GM12878 (cell line): ENCODE results near the gene CCDC106. TPM values are rescaled to one million over a fixed set of nuclear protein-coding genes. Genes with fewer than 3 reads are reported as not detected.

ENCODE experiments used
- ATAC-seq: fragments of 200-7000 bp; cut with Tn5 transposase; 3 replicates; pipeline ENCODE4 v1.9.1; 2020; ENCODE audit warnings: mild to moderate bottlenecking, moderate library complexity
- BruUV-seq: library from RNA; stranded (reverse); fragments of 400-500 nt; replicated peaks from 2 replicates; lab custom pipeline; 2021; lab: Mats Ljungman, UMichigan
- CTCF ChIA-PET: fragments of 300-600 bp; sonication (Branson Sonifier 250); formaldehyde crosslinking; extraction: SDS; loops from one replicate; lab custom pipeline; 2021; ENCODE audit warnings: inconsistent platforms; lab: Yijun Ruan, JAX
- POLR2A ChIA-PET: fragments of 350-600 bp; formaldehyde crosslinking; extraction: SDS; loops from one replicate; lab custom pipeline; 2021; ENCODE audit warnings: inconsistent platforms; lab: Charles Lee
- RAD21 ChIA-PET: fragments of 300-600 bp; sonication (Branson Sonifier 250); formaldehyde crosslinking; loops from one replicate; lab custom pipeline; 2023; ENCODE audit warnings: antibody characterized with exemption; ENCODE audit not compliant: unreplicated experiment; lab: Charles Lee
- SMC1A ChIA-PET: fragments of 300-600 bp; sonication (Branson Sonifier 250); formaldehyde crosslinking; loops from one replicate; lab custom pipeline; 2023; ENCODE audit not compliant: unreplicated experiment, uncharacterized antibody; lab: Charles Lee
- DNase-seq: peaks from one replicate; pipeline ENCODE4 v3.0.0-alpha.2; 2011; ENCODE audit warnings: low read depth, low spot score
- FAIRE-seq: peaks from 3 replicates; lab custom pipeline; 2011; peaks lifted over from hg19 to GRCh38; lab: Jason Lieb, UNC
- H2AFZ ChIP-seq: 2 replicates; pipeline ENCODE4 v1.6.0; 2011; ENCODE audit warnings: low read depth, low read length, control low read depth; ENCODE audit not compliant: control insufficient read depth
- H3K27ac ChIP-seq: 2 replicates; pipeline ENCODE4 v1.5.1; 2011; ENCODE audit warnings: control low read depth; ENCODE audit not compliant: control insufficient read depth, insufficient read depth
- H3K27me3 ChIP-seq, 2 experiments: replicated peaks in 1 of 2; 2 replicates each; pipeline versions ENCODE4 v1.6.0 to v1.6.1; 2011; ENCODE audit warnings: low read length in 1 of 2; ENCODE audit not compliant: control insufficient read depth in 2 of 2, insufficient read depth in 2 of 2
- H3K36me3 ChIP-seq, 2 experiments: 2 replicates each; pipeline ENCODE4 v1.5.1; 2011; ENCODE audit warnings: low read length in 1 of 2; ENCODE audit not compliant: control insufficient read depth in 2 of 2, insufficient read depth in 2 of 2
- H3K4me1 ChIP-seq: 2 replicates; pipeline ENCODE4 v1.6.1; 2011; ENCODE audit warnings: mild to moderate bottlenecking, low read length, moderate library complexity, mixed read lengths; ENCODE audit not compliant: control insufficient read depth, insufficient read depth
- H3K4me2 ChIP-seq: 2 replicates; pipeline ENCODE4 v1.6.0; 2011; ENCODE audit warnings: control low read depth; ENCODE audit not compliant: control insufficient read depth, insufficient read depth
- H3K4me3 ChIP-seq: fragments of 200-600 bp; sonication (generic); 2 replicates; pipeline ENCODE4 v1.5.1; 2016
- H3K79me2 ChIP-seq: 2 replicates; pipeline ENCODE4 v1.6.0; 2011; ENCODE audit warnings: low read length; ENCODE audit not compliant: control insufficient read depth, insufficient read depth
- H3K9ac ChIP-seq: 2 replicates; pipeline ENCODE4 v1.8.0; 2011; ENCODE audit warnings: low read length, control low read depth, mixed read lengths; ENCODE audit not compliant: control insufficient read depth, insufficient read depth
- H3K9me3 ChIP-seq: replicated peaks from 3 replicates; pipeline ENCODE4 v1.5.1; 2011; ENCODE audit warnings: mild to moderate bottlenecking, low read length; ENCODE audit not compliant: control insufficient read depth, insufficient read depth
- H4K20me1 ChIP-seq: 2 replicates; pipeline ENCODE4 v1.6.0; 2011; ENCODE audit not compliant: control insufficient read depth, insufficient read depth
- FOXM1 ChIP-seq: IDR thresholded peaks from 2 replicates; pipeline ENCODE4 v1.6.1; 2012; ENCODE audit warnings: low read depth, mild to moderate bottlenecking, inconsistent platforms, low read length, moderate library complexity
- NFIC ChIP-seq: IDR thresholded peaks from 2 replicates; pipeline ENCODE4 v1.6.1; 2012; ENCODE audit warnings: low read depth, mild to moderate bottlenecking, inconsistent platforms, low read length, moderate library complexity
- NKRF ChIP-seq: fragments of 450-650 bp; conservative IDR thresholded peaks from 2 replicates; pipeline ENCODE4 v1.6.1; 2017; ENCODE audit warnings: mild to moderate bottlenecking, moderate library complexity
- PML ChIP-seq: IDR thresholded peaks from 2 replicates; pipeline ENCODE4 v1.6.1; 2012; ENCODE audit warnings: low read length, inconsistent platforms
- RAD21 ChIP-seq: IDR thresholded peaks from 2 replicates; pipeline ENCODE4 v1.6.1; 2011; ENCODE audit warnings: mild to moderate bottlenecking, low read depth, low read length, moderate library complexity; ENCODE audit not compliant: insufficient read depth
- SP1 ChIP-seq: IDR thresholded peaks from one replicate; pipeline ENCODE4 v1.6.1; 2011; ENCODE audit warnings: low read depth, low read length
- WGBS: methylation state at CpG from one replicate; pipeline ENCODE4 v1.1.6; 2016; ENCODE audit warnings: low lambda C conversion rate; ENCODE audit not compliant: insufficient replicate concordance, insufficient coverage; ENCODE audit errors: missing lambda C conversion rate; 5-methylcytosine and 5-hydroxymethylcytosine counted together
- in situ Hi-C: fragments of 300-500 bp; cut with MboI; formaldehyde crosslinking; loops from 9 replicates; pipeline ENCODE4 v1.14.3; 2018; ENCODE audit warnings: mixed read lengths
- intact Hi-C: fragments of 100-400 bp; cut with micrococcal nuclease; formaldehyde crosslinking; loops from one replicate; pipeline ENCODE4 v1.14.2; 2022; ENCODE audit not compliant: unreplicated experiment
- polyA plus RNA-seq, 11 experiments: library from polyadenylated mRNA; depleted of rRNA in 4 of 11; unstranded in 6 of 11; stranded (reverse) in 5 of 11; fragments of >200 nt; fragmentation: Nextera tagmentation in 4 of 11; fragmentation: Illumina TruSeq in 1 of 11; extraction: Ambion mirVana in 4 of 11; extraction: Trizol in 1 of 11; gene quantifications; 1 replicate in 1 of 11; 2 replicates in 10 of 11; pipeline versions ENCODE4 v1.2.1 to v1.2.3, GENCODE V29; 2011 to 2016; ENCODE audit warnings: inconsistent platforms in 2 of 11, missing spikeins in 2 of 11, low read depth in 1 of 11
- total RNA-seq, 4 experiments: library from RNA; depleted of rRNA in 3 of 4; stranded (reverse); fragments of >200 nt in 3 of 4; fragmentation: Illumina TruSeq in 1 of 4; extraction: Trizol in 1 of 4; gene quantifications; 2 replicates each; pipeline versions ENCODE4 v1.2.1 to v1.2.3, GENCODE V29; 2013 to 2021

The CCDC106 gene
- total and polyA plus RNA-seq, 10 of the 15 experiments (the other 5 are each of a cell fraction or from before 2014, with no cell fraction given): 0.04 to 35.9 (median 19.8) TPM

GRCh38 chr19:55696301-55697068 lies 48.5 kb downstream of the CCDC106 start (continued):
- TF ChIP-seq NKRF: no peak
- TF ChIP-seq RAD21: no peak
- TF ChIP-seq SP1: no peak

GRCh38 chr19:55697069-55697440 lies 49.0 kb downstream of the CCDC106 start:
- in situ Hi-C loops: no loop called here
- FAIRE-seq: no peak
- H3K27me3 ChIP-seq: no peaks in the 10 kb centered on the region
- RAD21 ChIA-PET: no interaction called here
- H3K4me3 ChIP-seq: no peak overlapping the region
- H3K27ac ChIP-seq: no peak overlapping the region
- BruUV-seq: no TSS peak
- intact Hi-C loops: no loop called here
- no peaks in the 10 kb centered on the region for H3K9me3 ChIP-seq
- no peaks in the 10 kb centered on the region for H4K20me1 ChIP-seq
- ATAC-seq: no peak
- no peak overlapping the region for H3K9ac ChIP-seq
- WGBS: 84% methylated on average over 12 of the region's 12 CpGs
- TF ChIP-seq PML: no peak
- no peak for TF ChIP-seq NFIC
- TF ChIP-seq FOXM1: no peak
- SMC1A ChIA-PET: no interaction called here
- CTCF ChIA-PET: no interaction called here
- H3K4me1 ChIP-seq: no peaks in the 10 kb centered on the region
- H2AFZ ChIP-seq: no peak overlapping the region
- H3K79me2 ChIP-seq: no peaks in the 10 kb centered on the region
- H3K36me3 ChIP-seq: peaks cover 8 to 14% of the 10 kb centered on the region in 2 experiments; a peak in 2 of 4 replicates
- no peak for DNase-seq
- POLR2A ChIA-PET: no interaction called here
- H3K4me2 ChIP-seq: no peak overlapping the region
